Skeletal muscle tissue (tissue), 4 donors: ENCODE data around the gene RHBDD1. TPM values are rescaled to one million over a fixed set of nuclear protein-coding genes. Genes with fewer than 3 reads are reported as not detected.

Experiments
- H3K27ac ChIP-seq: one replicate; pipeline ENCODE4 v1.7.0; 2013; ENCODE audit warnings: mild to moderate bottlenecking, low read depth, low read length, inconsistent platforms
- H3K27me3 ChIP-seq, 3 donors: one replicate each; pipeline ENCODE4 v1.7.0; 2013; ENCODE audit warnings: low read length in 3 of 3; ENCODE audit not compliant: control insufficient read depth in 3 of 3, insufficient read depth in 3 of 3
- H3K36me3 ChIP-seq, 3 donors: one replicate each; pipeline ENCODE4 v1.7.0; 2013; ENCODE audit warnings: low read length in 3 of 3; ENCODE audit not compliant: control insufficient read depth in 3 of 3, insufficient read depth in 3 of 3
- H3K4me1 ChIP-seq, 3 donors: one replicate each; pipeline ENCODE4 v1.7.0; 2013; ENCODE audit warnings: low read length in 3 of 3, mild to moderate bottlenecking in 3 of 3; ENCODE audit not compliant: control insufficient read depth in 3 of 3, insufficient read depth in 3 of 3
- H3K4me3 ChIP-seq, 3 donors: one replicate each; pipeline ENCODE4 v1.7.0; 2013; ENCODE audit warnings: low read length in 3 of 3
- H3K9ac ChIP-seq, 3 donors: one replicate each; pipeline ENCODE4 v1.7.0; 2013; ENCODE audit warnings: low read length in 3 of 3, mild to moderate bottlenecking in 3 of 3, moderate library complexity in 2 of 3, low read depth in 1 of 3
- H3K9me3 ChIP-seq, 3 donors: one replicate each; pipeline ENCODE4 v1.7.0; 2013; ENCODE audit warnings: low read length in 3 of 3; ENCODE audit not compliant: control insufficient read depth in 3 of 3
- total RNA-seq: library from RNA; depleted of rRNA; stranded (reverse); fragments of >200 nt; gene quantifications from one replicate; pipeline ENCODE4 v1.2.3, GENCODE V29; 2014
- donor health status: Osteomylitis.

RHBDD1 gene
- total RNA-seq, 1 donor from 2014 or later, result 37.6 TPM

GRCh38 chr2:227029426-227030105, 193.7 kb downstream of the RHBDD1 start:
- Histone ChIP-seq H3K27ac (no peak overlapping the region), H3K9me3 (no peaks in the 10 kb centered on the region), H3K4me1 (no peaks in the 10 kb centered on the region), H3K36me3 (peaks cover 10 to 19% (median 13%) of the 10 kb centered on the region in 3 donors), H3K9ac (no peak overlapping the region), H3K27me3 (no peaks in the 10 kb centered on the region), H3K4me3 (no peak overlapping the region)

GRCh38 chr2:227030789-227031188, 194.9 kb downstream of the RHBDD1 start:
- no peak overlapping the region for H3K9ac ChIP-seq
- H3K27ac ChIP-seq, result no peak overlapping the region
- H3K36me3 ChIP-seq, result peaks cover 10 to 13% (median 12%) of the 10 kb centered on the region in 3 donors
- H3K4me1 ChIP-seq, result no peaks in the 10 kb centered on the region
- no peaks in the 10 kb centered on the region for H3K27me3 ChIP-seq
- H3K9me3 ChIP-seq, result no peaks in the 10 kb centered on the region
- H3K4me3 ChIP-seq, result no peak overlapping the region

DNA sequence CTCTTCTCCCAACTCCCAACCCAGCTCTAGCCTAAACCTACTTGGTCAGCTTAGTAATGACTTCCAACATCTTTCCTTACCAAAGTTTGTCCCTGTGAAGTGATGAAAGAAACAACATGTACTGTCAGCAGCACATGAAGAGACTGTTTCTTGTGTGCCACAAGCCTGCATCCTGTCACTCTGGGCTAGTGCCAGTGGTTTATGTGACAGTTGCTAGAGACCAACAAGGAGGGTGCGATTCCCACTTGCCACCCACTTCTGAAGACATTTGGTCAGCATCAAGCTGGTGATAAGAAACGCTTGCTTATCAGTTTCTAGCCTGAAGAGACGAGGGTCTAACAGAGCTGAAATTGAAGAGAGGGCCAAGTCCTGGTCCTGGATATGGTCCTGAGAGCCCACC, 195.5 kb downstream of the RHBDD1 start:
- Histone ChIP-seq H3K36me3 (peaks cover 10 to 13% (median 12%) of the 10 kb centered on the region in 3 donors), H3K9ac (no peak overlapping the region), H3K4me3 (no peak overlapping the region), H3K9me3 (no peaks in the 10 kb centered on the region), H3K27ac (no peak overlapping the region), H3K27me3 (no peaks in the 10 kb centered on the region), H3K4me1 (no peaks in the 10 kb centered on the region)

- no peak overlapping the region for H3K9ac ChIP-seq
- H3K27ac ChIP-seq, result no peak overlapping the region
- no peaks in the 10 kb centered on the region for H3K9me3 ChIP-seq
- H3K36me3 ChIP-seq, result peaks cover 6 to 12% (median 8%) of the 10 kb centered on the region in 3 donors
- H3K4me3 ChIP-seq, result no peak overlapping the region
- H3K27me3 ChIP-seq, result no peaks in the 10 kb centered on the region
- H3K4me1 ChIP-seq, result no peaks in the 10 kb centered on the region
These were observed 197.8 kb downstream of the RHBDD1 start for GRCh38 chr2:227033471-227034148.

- Histone ChIP-seq H3K4me1 (no peaks in the 10 kb centered on the region), H3K9ac (no peak overlapping the region), H3K9me3 (no peaks in the 10 kb centered on the region), H3K36me3 (peaks cover 6 to 12% (median 8%) of the 10 kb centered on the region in 3 donors), H3K4me3 (no peak overlapping the region), H3K27ac (no peak overlapping the region), H3K27me3 (no peaks in the 10 kb centered on the region)
These were observed 200.0 kb downstream of the RHBDD1 start for GRCh38 chr2:227035711-227036367.

DNA sequence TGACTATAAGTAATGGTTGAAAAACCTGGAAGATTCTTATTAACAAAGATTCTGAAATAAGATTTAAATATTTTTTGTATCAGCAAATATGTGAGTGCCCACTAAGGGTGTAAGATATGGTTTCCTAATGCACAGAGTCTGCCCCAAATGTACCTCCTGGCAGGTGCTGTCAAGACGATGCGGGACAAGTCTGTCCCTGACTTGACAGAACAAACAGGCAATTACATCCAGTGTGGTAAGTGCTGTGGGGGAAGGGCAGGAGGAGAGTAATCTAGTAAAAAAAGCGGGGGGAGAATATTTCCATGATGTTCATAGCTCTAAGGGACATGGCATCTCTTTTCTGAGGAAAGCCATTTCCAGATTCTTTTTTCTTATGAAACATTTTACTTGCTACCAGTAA, 200.7 kb downstream of the RHBDD1 start:
- no peaks in the 10 kb centered on the region for H3K9me3 ChIP-seq
- peaks cover 3 to 10% (median 6%) of the 10 kb centered on the region in 3 donors for H3K36me3 ChIP-seq
- H3K27ac ChIP-seq, result no peak overlapping the region
- no peak overlapping the region for H3K9ac ChIP-seq
- H3K4me3 ChIP-seq, result no peak overlapping the region
- no peaks in the 10 kb centered on the region for H3K4me1 ChIP-seq
- H3K27me3 ChIP-seq, result no peaks in the 10 kb centered on the region

- Histone ChIP-seq H3K9me3 (no peaks in the 10 kb centered on the region), H3K4me3 (no peak overlapping the region), H3K36me3 (peaks cover 0 to 13% (median 3%) of the 10 kb centered on the region in 3 donors), H3K27ac (no peak overlapping the region), H3K27me3 (no peaks in the 10 kb centered on the region), H3K4me1 (no peaks in the 10 kb centered on the region), H3K9ac (no peak overlapping the region)
These were observed 202.8 kb downstream of the RHBDD1 start for GRCh38 chr2:227038550-227039189.

- H3K9me3 ChIP-seq, result no peaks in the 10 kb centered on the region
- H3K4me1 ChIP-seq, result no peaks in the 10 kb centered on the region
- no peak overlapping the region for H3K4me3 ChIP-seq
- H3K36me3 ChIP-seq, result peaks cover 0 to 20% (median 5%) of the 10 kb centered on the region in 3 donors
- no peak overlapping the region for H3K27ac ChIP-seq
- H3K9ac ChIP-seq, result no peak overlapping the region
- no peaks in the 10 kb centered on the region for H3K27me3 ChIP-seq
These were observed 208.1 kb downstream of the RHBDD1 start for GRCh38 chr2:227043981-227044380.
